ENCODE data around the gene TMEFF2. TPM values are rescaled to one million over a fixed set of nuclear protein-coding genes. Genes with fewer than 3 reads are reported as not detected.
"Not testable (repeated sequence)": the region's sequence is repeated elsewhere in the genome, so short reads cannot be mapped to it uniquely, and the experiment has no call there.

TMEFF2 gene
- total RNA-seq, 1 donor from 2014 or later, result not detected

- intact Hi-C loops (cut with micrococcal nuclease), result not testable (repeated sequence)
Observed at GRCh38 chr2:192132604-192133003, 62.1 kb downstream of the TMEFF2 start.

GRCh38 chr2:192130312-192130711 is 64.4 kb downstream of the TMEFF2 start:
- intact Hi-C loops (cut with micrococcal nuclease), result not testable (repeated sequence)

- intact Hi-C loops (cut with micrococcal nuclease), result no loop called here
Observed at GRCh38 chr2:192128655-192129054, 66.1 kb downstream of the TMEFF2 start.

- intact Hi-C loops (cut with micrococcal nuclease), result no loop called here
Observed at GRCh38 chr2:192127434-192127833, 67.3 kb downstream of the TMEFF2 start.

- intact Hi-C loops (cut with micrococcal nuclease), result no loop called here
Observed at GRCh38 chr2:192126912-192127311, 67.8 kb downstream of the TMEFF2 start.

GRCh38 chr2:192126426-192126825 is 68.3 kb downstream of the TMEFF2 start:
- intact Hi-C loops (cut with micrococcal nuclease), result no loop called here

GRCh38 chr2:192124571-192124970 is 70.2 kb downstream of the TMEFF2 start:
- intact Hi-C loops (cut with micrococcal nuclease), result no loop called here

GRCh38 chr2:192123847-192124246 is 70.9 kb downstream of the TMEFF2 start:
- intact Hi-C loops (cut with micrococcal nuclease), result no loop called here

- intact Hi-C loops (cut with micrococcal nuclease), result no loop called here
Observed at GRCh38 chr2:192122946-192123345, 71.8 kb downstream of the TMEFF2 start.

GRCh38 chr2:192122141-192122540 is 72.6 kb downstream of the TMEFF2 start:
- intact Hi-C loops (cut with micrococcal nuclease), result no loop called here

- intact Hi-C loops (cut with micrococcal nuclease), result no loop called here
Observed at GRCh38 chr2:192119536-192119935, 75.2 kb downstream of the TMEFF2 start.

GRCh38 chr2:192117705-192118104 is 77.0 kb downstream of the TMEFF2 start:
- intact Hi-C loops (cut with micrococcal nuclease), result no loop called here

- intact Hi-C loops (cut with micrococcal nuclease), result not testable (repeated sequence)
Observed at GRCh38 chr2:192111536-192111935, 83.2 kb downstream of the TMEFF2 start.

- intact Hi-C loops (cut with micrococcal nuclease), result no loop called here
Observed at GRCh38 chr2:192099742-192100141, 95.0 kb downstream of the TMEFF2 start.

GRCh38 chr2:192098814-192099491 is 95.8 kb downstream of the TMEFF2 start:
- intact Hi-C loops (cut with micrococcal nuclease), result no loop called here

- intact Hi-C loops (cut with micrococcal nuclease), result no loop called here
Observed at GRCh38 chr2:192091476-192091875, 103.3 kb downstream of the TMEFF2 start.

- intact Hi-C loops (cut with micrococcal nuclease), result no loop called here
Observed at GRCh38 chr2:192090911-192091310, 103.8 kb downstream of the TMEFF2 start.

- intact Hi-C loops (cut with micrococcal nuclease), result no loop called here
Observed at GRCh38 chr2:192087398-192087958, 107.3 kb downstream of the TMEFF2 start.

- intact Hi-C loops (cut with micrococcal nuclease), result no loop called here
Observed at GRCh38 chr2:192082121-192082520, 112.6 kb downstream of the TMEFF2 start.

- intact Hi-C loops (cut with micrococcal nuclease), result not testable (repeated sequence)
Observed at GRCh38 chr2:192080096-192080495, 114.6 kb downstream of the TMEFF2 start.

- intact Hi-C loops (cut with micrococcal nuclease), result no loop called here
Observed at GRCh38 chr2:192073878-192074277, 120.9 kb downstream of the TMEFF2 start.

- intact Hi-C loops (cut with micrococcal nuclease), result no loop called here
Observed at GRCh38 chr2:192072778-192073177, 122.0 kb downstream of the TMEFF2 start.

- intact Hi-C loops (cut with micrococcal nuclease), result no loop called here
Observed at GRCh38 chr2:192072261-192072660, 122.5 kb downstream of the TMEFF2 start.

Measured in T-helper 2 cell treated with Interferon-gamma antibody and Interleukin-4, amounts not matched to agents 100 ng/mL and 5 ng/mL, for 36 hours (primary cell).